ENCODE measurements around the gene KRT24.
"Not testable (repeated sequence)": the region's sequence is repeated elsewhere in the genome, so short reads cannot be mapped to it uniquely, and the experiment has no call there.

The KRT24 gene

GRCh38 chr17:40703652-40704051 is at the start of gene KRT24:
Gene KRT24, minus strand, starts transcription at chr17:40703752. Its CDS starts 59 bp downstream, at chr17:40703693.
- no peak within 1 kb of the TSS for H3K27ac Mint-ChIP-seq
- no peaks in the 10 kb centered on the region for H3K36me3 Mint-ChIP-seq
- ATAC-seq: no peak
- no peaks in the 10 kb centered on the region for H3K4me1 Mint-ChIP-seq
- no peaks in the 10 kb centered on the region for H3K9me3 Mint-ChIP-seq
- peaks cover 61% of the 10 kb centered on the region for H3K27me3 Mint-ChIP-seq
- H3K4me3 Mint-ChIP-seq: no peak within 1 kb of the TSS

- no peaks in the 10 kb centered on the region for H3K36me3 Mint-ChIP-seq
- H3K27me3 Mint-ChIP-seq: peaks cover 31% of the 10 kb centered on the region
- H3K9me3 Mint-ChIP-seq: no peaks in the 10 kb centered on the region
- no peak overlapping the region for H3K4me3 Mint-ChIP-seq
- no peak overlapping the region for H3K27ac Mint-ChIP-seq
- ATAC-seq: no peak
- H3K4me1 Mint-ChIP-seq: no peaks in the 10 kb centered on the region
Observed at GRCh38 chr17:40751065-40751464, 47.5 kb upstream of the KRT24 start.

- H3K36me3 Mint-ChIP-seq: no peaks in the 10 kb centered on the region
- no peaks in the 10 kb centered on the region for H3K4me1 Mint-ChIP-seq
- no peak for ATAC-seq
- no peak overlapping the region for H3K4me3 Mint-ChIP-seq
- H3K27me3 Mint-ChIP-seq: peaks cover 34% of the 10 kb centered on the region
- H3K9me3 Mint-ChIP-seq: no peaks in the 10 kb centered on the region
- H3K27ac Mint-ChIP-seq: no peak overlapping the region
Observed at GRCh38 chr17:40750391-40750790, 46.8 kb upstream of the KRT24 start.

GRCh38 chr17:40748666-40749065 is 45.1 kb upstream of the KRT24 start:
- not testable (repeated sequence) for H3K9me3 Mint-ChIP-seq, H3K27ac Mint-ChIP-seq, H3K36me3 Mint-ChIP-seq, H3K4me3 Mint-ChIP-seq, ATAC-seq, H3K4me1 Mint-ChIP-seq
- peaks cover 43% of the 10 kb centered on the region for H3K27me3 Mint-ChIP-seq

- Mint-ChIP-seq H3K27me3 (peaks cover 19% of the 10 kb centered on the region), H3K4me3 (no peak overlapping the region), H3K36me3 (peaks cover 6% of the 10 kb centered on the region), H3K27ac (no peak overlapping the region), H3K4me1 (no peaks in the 10 kb centered on the region), H3K9me3 (peaks cover 4% of the 10 kb centered on the region)
- no peak for ATAC-seq
Observed at GRCh38 chr17:40738553-40738952, 35.0 kb upstream of the KRT24 start.

GRCh38 chr17:40735016-40735415 is 31.5 kb upstream of the KRT24 start:
- H3K4me3 Mint-ChIP-seq: no peak overlapping the region
- ATAC-seq: no peak
- no peak overlapping the region for H3K27ac Mint-ChIP-seq
- H3K9me3 Mint-ChIP-seq: no peaks in the 10 kb centered on the region
- H3K4me1 Mint-ChIP-seq: no peaks in the 10 kb centered on the region
- no peaks in the 10 kb centered on the region for H3K36me3 Mint-ChIP-seq
- H3K27me3 Mint-ChIP-seq: peaks cover 11% of the 10 kb centered on the region

- peaks cover 11% of the 10 kb centered on the region for H3K27me3 Mint-ChIP-seq
- H3K4me3 Mint-ChIP-seq: no peak overlapping the region
- no peaks in the 10 kb centered on the region for H3K36me3 Mint-ChIP-seq
- H3K27ac Mint-ChIP-seq: no peak overlapping the region
- ATAC-seq: no peak
- H3K9me3 Mint-ChIP-seq: no peaks in the 10 kb centered on the region
- H3K4me1 Mint-ChIP-seq: no peaks in the 10 kb centered on the region
Observed at GRCh38 chr17:40734018-40734417, 30.5 kb upstream of the KRT24 start.

- H3K36me3 Mint-ChIP-seq: no peaks in the 10 kb centered on the region
- peaks cover 16% of the 10 kb centered on the region for H3K4me1 Mint-ChIP-seq
- no peak overlapping the region for H3K27ac Mint-ChIP-seq
- no peaks in the 10 kb centered on the region for H3K9me3 Mint-ChIP-seq
- no peak overlapping the region for H3K4me3 Mint-ChIP-seq
- no peak for ATAC-seq
- H3K27me3 Mint-ChIP-seq: no peaks in the 10 kb centered on the region
Observed at GRCh38 chr17:40730970-40731369, 27.4 kb upstream of the KRT24 start.

GRCh38 chr17:40727447-40728231 is 24.1 kb upstream of the KRT24 start:
- ATAC-seq: peak; percentile 82
- Mint-ChIP-seq H3K4me3 (peak overlapping the region; percentile 44), H3K36me3 (no peaks in the 10 kb centered on the region), H3K9me3 (no peaks in the 10 kb centered on the region), H3K4me1 (peaks cover 16% of the 10 kb centered on the region), H3K27me3 (peaks cover 15% of the 10 kb centered on the region), H3K27ac (peak overlapping the region; percentile 74)

- Mint-ChIP-seq H3K4me1 (peaks cover 16% of the 10 kb centered on the region), H3K36me3 (no peaks in the 10 kb centered on the region), H3K27ac (no peak overlapping the region), H3K4me3 (no peak overlapping the region), H3K9me3 (no peaks in the 10 kb centered on the region), H3K27me3 (peaks cover 15% of the 10 kb centered on the region)
- ATAC-seq: no peak
Observed at GRCh38 chr17:40726919-40727318, 23.4 kb upstream of the KRT24 start.

- no peaks in the 10 kb centered on the region for H3K36me3 Mint-ChIP-seq
- no peak for ATAC-seq
- peaks cover 16% of the 10 kb centered on the region for H3K4me1 Mint-ChIP-seq
- H3K9me3 Mint-ChIP-seq: no peaks in the 10 kb centered on the region
- H3K27ac Mint-ChIP-seq: no peak overlapping the region
- peaks cover 15% of the 10 kb centered on the region for H3K27me3 Mint-ChIP-seq
- H3K4me3 Mint-ChIP-seq: no peak overlapping the region
Observed at GRCh38 chr17:40724656-40725055, 21.1 kb upstream of the KRT24 start.

- H3K27me3 Mint-ChIP-seq: peaks cover 15% of the 10 kb centered on the region
Observed at GRCh38 chr17:40722241-40722640, 18.7 kb upstream of the KRT24 start.

GRCh38 chr17:40720899-40721298 is 17.3 kb upstream of the KRT24 start:
- H3K27ac Mint-ChIP-seq: no peak overlapping the region
- H3K4me1 Mint-ChIP-seq: no peaks in the 10 kb centered on the region
- H3K4me3 Mint-ChIP-seq: no peak overlapping the region
- no peak for ATAC-seq
- no peaks in the 10 kb centered on the region for H3K9me3 Mint-ChIP-seq
- H3K36me3 Mint-ChIP-seq: no peaks in the 10 kb centered on the region
- H3K27me3 Mint-ChIP-seq: peaks cover 15% of the 10 kb centered on the region

More at GRCh38 chr17:40722241-40722640, 18.7 kb upstream of the KRT24 start:
- H3K27ac Mint-ChIP-seq: no peak overlapping the region
- H3K4me3 Mint-ChIP-seq: no peak overlapping the region
- peaks cover 4% of the 10 kb centered on the region for H3K4me1 Mint-ChIP-seq
- no peaks in the 10 kb centered on the region for H3K9me3 Mint-ChIP-seq
- ATAC-seq: no peak
- H3K36me3 Mint-ChIP-seq: no peaks in the 10 kb centered on the region

GRCh38 chr17:40718930-40719329 is 15.4 kb upstream of the KRT24 start:
- H3K9me3 Mint-ChIP-seq: no peaks in the 10 kb centered on the region
- H3K27ac Mint-ChIP-seq: no peak overlapping the region
- ATAC-seq: no peak
- H3K4me1 Mint-ChIP-seq: no peaks in the 10 kb centered on the region
- H3K27me3 Mint-ChIP-seq: peaks cover 25% of the 10 kb centered on the region
- no peak overlapping the region for H3K4me3 Mint-ChIP-seq
- no peaks in the 10 kb centered on the region for H3K36me3 Mint-ChIP-seq

GRCh38 chr17:40717776-40718175 is 14.2 kb upstream of the KRT24 start:
- peaks cover 19% of the 10 kb centered on the region for H3K27me3 Mint-ChIP-seq
- ATAC-seq: no peak
- no peaks in the 10 kb centered on the region for H3K9me3 Mint-ChIP-seq
- no peak overlapping the region for H3K27ac Mint-ChIP-seq
- H3K4me3 Mint-ChIP-seq: no peak overlapping the region
- no peaks in the 10 kb centered on the region for H3K36me3 Mint-ChIP-seq
- H3K4me1 Mint-ChIP-seq: no peaks in the 10 kb centered on the region

GRCh38 chr17:40714473-40714872 is 10.9 kb upstream of the KRT24 start:
- peaks cover 19% of the 10 kb centered on the region for H3K27me3 Mint-ChIP-seq
- no peaks in the 10 kb centered on the region for H3K9me3 Mint-ChIP-seq
- ATAC-seq: no peak
- H3K4me1 Mint-ChIP-seq: no peaks in the 10 kb centered on the region
- H3K27ac Mint-ChIP-seq: no peak overlapping the region
- no peaks in the 10 kb centered on the region for H3K36me3 Mint-ChIP-seq
- no peak overlapping the region for H3K4me3 Mint-ChIP-seq

All from stimulated activated memory B cell treated with anti-CD40 and anti-IgM and Interleukin-4, amounts not matched to agents 10 μg/mL and 1 μg/mL and 100 μg/mL, for 72 hours (primary cell).